Kidney (tissue), 14 donors: ENCODE results near the gene HELB. TPM values are rescaled to one million over a fixed set of nuclear protein-coding genes. Genes with fewer than 3 reads are reported as not detected.
A peak's percentile ranks its signal among the peaks of the same experiment; 100 is the strongest.
"Not testable (repeated sequence)": the region's sequence is repeated elsewhere in the genome, so short reads cannot be mapped to it uniquely, and the experiment has no call there.

Source experiments
- DNase-seq, 5 donors: peaks; one replicate each; pipeline ENCODE4 v3.0.0-alpha.2; 2013 to 2020
- FAIRE-seq: peaks from 2 replicates; lab custom pipeline; 2012; peaks lifted over from hg19 to GRCh38; lab: Jason Lieb, UNC
- H3K27ac ChIP-seq, 2 donors: one replicate each; pipeline ENCODE4 v1.7.0; 2013; ENCODE audit warnings: low read depth in 2 of 2, low read length in 2 of 2, inconsistent platforms in 1 of 2
- H3K27me3 ChIP-seq: one replicate; pipeline ENCODE4 v1.7.1; 2013; ENCODE audit warnings: low read length, inconsistent platforms; ENCODE audit not compliant: control insufficient read depth, insufficient read depth
- H3K36me3 ChIP-seq, 3 donors: one replicate each; pipeline versions ENCODE4 v1.7.0 to v1.7.1; 2013; ENCODE audit warnings: low read length in 3 of 3, control low read depth in 1 of 3, inconsistent platforms in 1 of 3; ENCODE audit not compliant: insufficient read depth in 3 of 3, control insufficient read depth in 2 of 3
- H3K4me1 ChIP-seq, 3 donors: one replicate each; pipeline versions ENCODE4 v1.7.0 to v1.7.1; 2013; ENCODE audit warnings: low read length in 3 of 3, inconsistent platforms in 1 of 3, low read depth in 1 of 3; ENCODE audit not compliant: control insufficient read depth in 2 of 3, insufficient read depth in 2 of 3
- H3K4me3 ChIP-seq, 3 donors: one replicate each; pipeline versions ENCODE4 v1.7.0 to v1.8.1; 2013; ENCODE audit warnings: low read length in 3 of 3, control low read depth in 1 of 3, inconsistent platforms in 1 of 3
- H3K9ac ChIP-seq, 3 donors: one replicate each; pipeline versions ENCODE4 v1.7.0 to v1.7.1; 2013; ENCODE audit warnings: low read length in 3 of 3, control low read depth in 1 of 3, inconsistent platforms in 1 of 3
- H3K9me3 ChIP-seq, 3 donors: one replicate each; pipeline versions ENCODE4 v1.7.0 to v1.7.1; 2013; ENCODE audit warnings: low read length in 3 of 3, control low read depth in 1 of 3, inconsistent platforms in 1 of 3; ENCODE audit not compliant: control insufficient read depth in 2 of 3, insufficient read depth in 1 of 3
- intact Hi-C: fragments of 100-400 bp; cut with DNase I; formaldehyde crosslinking; loops from one replicate; pipeline ENCODE4 v1.11.1; 2022
- polyA plus RNA-seq: library from polyadenylated mRNA; stranded (reverse); fragments of 350-450 nt; fragmentation: Illumina TruSeq; extraction: RNeasy Lipid Tissue Mini Kit (QIAGEN cat#74804); gene quantifications from one replicate; pipeline ENCODE4 v1.2.3, GENCODE V29; 2014; ENCODE audit warnings: low read depth, low replicate concordance; ENCODE audit not compliant: insufficient read depth
- total RNA-seq: library from RNA; stranded (reverse); fragmentation: NEBNext Ultra II Directional; extraction: Animal tissue kit (Norgen Biotek cat#: 25700); gene quantifications from one replicate; pipeline ENCODE4 v1.2.1, GENCODE V29; 2021
- TF ChIP-seq, protein P1 (sequence below): IDR thresholded peaks from 3 replicates; pipeline ENCODE4 v1.5.1; 2012; ENCODE audit warnings: mild to moderate bottlenecking, moderate library complexity, borderline replicate concordance; ENCODE audit not compliant: insufficient read depth; ENCODE audit errors: extremely low read depth
- donor health status: control.
- donor health status: control.
- donor health status: control.
- donor health status: control.
- donor health status: control.
- donor health status: DM: yes; HTN: yes; CAD: no.
- donor health status: Normal renal cell carcinoma (clear cell type).

The HELB gene
- total and polyA plus RNA-seq, 2 donors from 2014 or later, result 0.41 to 7.3 TPM

DNA sequence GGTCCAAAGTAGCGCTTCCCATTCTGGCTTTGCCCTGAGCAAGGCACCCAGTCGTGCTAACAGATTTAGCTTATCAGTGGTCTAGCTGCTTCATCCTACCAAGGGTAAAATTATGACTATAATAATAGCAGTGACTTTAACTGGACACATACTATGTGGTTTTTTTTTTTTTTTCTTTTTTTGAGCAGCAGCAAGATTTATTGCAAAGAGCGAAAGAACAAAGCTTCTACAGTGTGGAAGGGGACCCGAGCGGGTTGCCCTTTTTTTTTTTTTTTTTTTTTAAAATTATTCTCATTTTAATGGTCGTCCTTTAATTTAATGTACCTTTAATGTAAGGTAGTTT, 505 bp downstream of the HELB start:
- Histone ChIP-seq H3K9ac (peak overlapping the region; percentile 83 to 97 (median 95)), H3K9me3 (no peaks in the 10 kb centered on the region), H3K4me1 (peaks cover 0 to 4% (median 0%) of the 10 kb centered on the region in 3 donors), H3K27ac (peak overlapping the region; percentile 59 to 84), H3K4me3 (peak overlapping the region; percentile 91 to 100 (median 96)), H3K36me3 (peaks cover 0 to 4% (median 0%) of the 10 kb centered on the region in 3 donors), H3K27me3 (no peaks in the 10 kb centered on the region)
- FAIRE-seq (no peak), DNase-seq (no peak)
- TF ChIP-seq, protein P1, sequence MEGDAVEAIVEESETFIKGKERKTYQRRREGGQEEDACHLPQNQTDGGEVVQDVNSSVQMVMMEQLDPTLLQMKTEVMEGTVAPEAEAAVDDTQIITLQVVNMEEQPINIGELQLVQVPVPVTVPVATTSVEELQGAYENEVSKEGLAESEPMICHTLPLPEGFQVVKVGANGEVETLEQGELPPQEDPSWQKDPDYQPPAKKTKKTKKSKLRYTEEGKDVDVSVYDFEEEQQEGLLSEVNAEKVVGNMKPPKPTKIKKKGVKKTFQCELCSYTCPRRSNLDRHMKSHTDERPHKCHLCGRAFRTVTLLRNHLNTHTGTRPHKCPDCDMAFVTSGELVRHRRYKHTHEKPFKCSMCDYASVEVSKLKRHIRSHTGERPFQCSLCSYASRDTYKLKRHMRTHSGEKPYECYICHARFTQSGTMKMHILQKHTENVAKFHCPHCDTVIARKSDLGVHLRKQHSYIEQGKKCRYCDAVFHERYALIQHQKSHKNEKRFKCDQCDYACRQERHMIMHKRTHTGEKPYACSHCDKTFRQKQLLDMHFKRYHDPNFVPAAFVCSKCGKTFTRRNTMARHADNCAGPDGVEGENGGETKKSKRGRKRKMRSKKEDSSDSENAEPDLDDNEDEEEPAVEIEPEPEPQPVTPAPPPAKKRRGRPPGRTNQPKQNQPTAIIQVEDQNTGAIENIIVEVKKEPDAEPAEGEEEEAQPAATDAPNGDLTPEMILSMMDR, result no peak
- intact Hi-C loops, result no loop called here

DNA sequence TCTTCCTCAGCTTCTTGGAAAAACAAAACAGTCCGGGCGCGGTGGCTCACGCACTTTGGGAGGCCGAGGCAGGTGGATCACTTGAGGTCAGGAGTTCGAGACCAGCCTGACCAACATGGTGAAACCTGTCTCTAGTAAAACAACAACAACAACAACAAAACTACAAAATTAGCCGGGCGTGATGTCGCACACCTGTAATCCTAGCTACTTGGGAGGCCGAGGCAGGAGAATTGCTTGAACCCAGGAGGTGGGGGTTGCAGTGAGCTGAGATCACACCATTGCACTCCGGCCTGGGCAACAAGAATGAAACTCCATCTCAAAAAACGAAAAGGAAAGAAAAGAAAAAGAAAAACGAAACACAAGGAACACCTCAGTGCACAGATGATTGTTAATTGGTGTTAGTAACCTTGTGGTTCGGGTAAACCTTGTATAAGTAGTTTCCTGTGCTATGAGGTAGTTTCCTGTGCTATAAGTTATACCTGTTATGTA, 1.1 kb downstream of the HELB start:
- intact Hi-C loops, result not testable (repeated sequence)

DNA sequence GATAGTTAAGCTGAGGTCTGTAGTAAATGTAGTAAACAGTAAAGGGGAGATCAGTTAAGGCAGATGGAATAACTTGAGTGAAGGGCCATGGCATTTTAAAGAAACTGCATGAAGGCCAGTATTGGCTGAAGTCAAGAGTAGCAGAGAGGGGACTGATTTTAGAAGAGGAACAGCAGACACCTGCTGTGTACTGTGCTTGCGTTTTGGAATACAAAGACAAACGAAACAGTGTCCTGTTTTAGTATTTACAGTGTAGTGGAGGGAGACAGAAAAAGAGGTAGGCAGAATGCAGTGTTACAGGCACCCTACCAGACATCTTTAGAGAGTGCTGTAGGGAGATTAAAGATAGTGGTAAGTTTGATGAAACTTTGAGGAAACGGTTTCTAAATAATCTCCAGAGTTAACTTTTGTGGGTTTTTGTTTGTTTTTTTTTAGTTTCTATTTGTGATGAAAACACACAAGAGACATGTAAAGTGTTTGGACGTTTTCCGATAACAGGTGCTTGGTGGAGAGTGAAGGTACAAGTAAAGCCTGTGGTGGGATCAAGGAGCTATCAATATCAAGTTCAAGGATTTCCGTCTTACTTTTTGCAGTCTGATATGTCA, 2.1 kb downstream of the HELB start:
- peaks cover 0 to 4% (median 4%) of the 10 kb centered on the region in 3 donors for H3K36me3 ChIP-seq
- peak overlapping the region in 1 of 3 donors; percentile 100 for H3K4me3 ChIP-seq
- TF ChIP-seq, protein P1, result no peak
- H3K9ac ChIP-seq, result peak overlapping the region in 1 of 3 donors; percentile 22
- DNase-seq (no peak), FAIRE-seq (no peak)
- H3K27ac ChIP-seq, result no peak overlapping the region
- intact Hi-C loops, result no loop called here
- H3K27me3 ChIP-seq, result no peaks in the 10 kb centered on the region
- H3K9me3 ChIP-seq, result no peaks in the 10 kb centered on the region
- H3K4me1 ChIP-seq, result peaks cover 0 to 4% (median 0%) of the 10 kb centered on the region in 3 donors

More for the DNA sequence above, 1.1 kb downstream of the HELB start:
- H3K36me3 ChIP-seq, H3K27ac ChIP-seq, H3K27me3 ChIP-seq, FAIRE-seq, H3K4me1 ChIP-seq, H3K9me3 ChIP-seq: not testable (repeated sequence)
- peak overlapping the region in 1 of 3 donors; percentile 97 for H3K9ac ChIP-seq
- H3K4me3 ChIP-seq, result peak overlapping the region; percentile 7 to 100 (median 91)
- DNase-seq, result peak in 1 of 5 donors; percentile 37

DNA sequence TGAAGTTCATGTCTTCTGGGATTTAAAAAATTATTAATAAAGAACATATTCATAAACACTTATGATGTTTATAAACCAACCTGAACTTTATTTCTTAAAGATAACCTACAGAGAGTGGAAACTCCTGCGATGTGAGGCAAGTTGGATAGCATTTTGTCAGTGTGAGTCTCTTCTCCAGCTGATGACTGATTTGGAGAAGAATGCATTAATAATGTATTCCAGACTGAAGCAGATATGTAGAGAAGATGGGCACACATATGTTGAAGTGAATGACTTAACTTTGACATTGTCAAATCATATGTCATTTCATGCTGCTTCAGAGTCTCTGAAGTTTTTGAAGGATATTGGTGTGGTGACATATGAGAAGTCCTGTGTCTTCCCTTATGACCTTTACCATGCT, 7.3 kb downstream of the HELB start:
- Histone ChIP-seq H3K4me1 (no peaks in the 10 kb centered on the region), H3K4me3 (no peak overlapping the region), H3K27ac (no peak overlapping the region), H3K36me3 (peaks cover 0 to 10% (median 5%) of the 10 kb centered on the region in 3 donors), H3K9me3 (no peaks in the 10 kb centered on the region), H3K27me3 (no peaks in the 10 kb centered on the region), H3K9ac (no peak overlapping the region)
- TF ChIP-seq, protein P1, result no peak
- DNase-seq (no peak), FAIRE-seq (no peak)
- intact Hi-C loops, result no loop called here
